Liver (tissue), 9 donors: Measurements from ENCODE around the gene CCSAP. TPM values are rescaled to one million over a fixed set of nuclear protein-coding genes. Genes with fewer than 3 reads are reported as not detected.

Experiments used
- DNase-seq: peaks from one replicate; pipeline ENCODE4 v3.0.0-alpha.2; 2017; ENCODE audit warnings: low spot score
- H3K27ac ChIP-seq, 2 donors: one replicate each; pipeline ENCODE4 v1.7.0; 2013; ENCODE audit warnings: inconsistent platforms in 2 of 2, low read length in 2 of 2, control low read depth in 1 of 2, low read depth in 1 of 2, mild to moderate bottlenecking in 1 of 2
- H3K27me3 ChIP-seq, 4 donors: one replicate each; pipeline versions ENCODE4 v1.6.1 to v1.7.0; 2013; ENCODE audit warnings: low read length in 3 of 4, inconsistent platforms in 1 of 4, mild to moderate bottlenecking in 1 of 4, moderate library complexity in 1 of 4; ENCODE audit not compliant: control insufficient read depth in 4 of 4, insufficient read depth in 4 of 4
- H3K36me3 ChIP-seq, 4 donors: one replicate each; pipeline versions ENCODE4 v1.6.1 to v1.7.0; 2013; ENCODE audit warnings: low read length in 3 of 4, mild to moderate bottlenecking in 3 of 4, low read depth in 1 of 4, moderate library complexity in 1 of 4; ENCODE audit not compliant: control insufficient read depth in 4 of 4, insufficient read depth in 3 of 4
- H3K4me1 ChIP-seq, 4 donors: one replicate each; pipeline versions ENCODE4 v1.6.1 to v1.7.0; 2013; ENCODE audit warnings: low read length in 3 of 4, mild to moderate bottlenecking in 3 of 4, moderate library complexity in 1 of 4; ENCODE audit not compliant: control insufficient read depth in 4 of 4, insufficient read depth in 4 of 4
- H3K4me3 ChIP-seq, 3 donors: one replicate each; pipeline versions ENCODE4 v1.6.1 to v1.7.0; 2013; ENCODE audit warnings: low read length in 3 of 3, control low read depth in 1 of 3, low read depth in 1 of 3, mild to moderate bottlenecking in 1 of 3
- H3K9ac ChIP-seq, 2 donors: one replicate each; pipeline ENCODE4 v1.7.0; 2013; ENCODE audit warnings: low read length in 2 of 2, mild to moderate bottlenecking in 2 of 2, moderate library complexity in 2 of 2, control low read depth in 1 of 2, low read depth in 1 of 2
- H3K9me3 ChIP-seq, 4 donors: one replicate each; pipeline versions ENCODE4 v1.6.1 to v1.7.0; 2013; ENCODE audit warnings: low read length in 3 of 4; ENCODE audit not compliant: control insufficient read depth in 4 of 4
- ATF3 ChIP-seq: IDR thresholded peaks from 2 replicates; pipeline ENCODE4 v1.6.1; 2016; ENCODE audit warnings: antibody characterized with exemption
- EGR1 ChIP-seq, 2 donors: IDR thresholded peaks; 2 replicates each; pipeline ENCODE4 v1.6.1; 2016 to 2018; ENCODE audit warnings: antibody characterized with exemption in 2 of 2, low read depth in 2 of 2
- FOXA1 ChIP-seq: IDR thresholded peaks from 2 replicates; pipeline ENCODE4 v1.6.1; 2016; ENCODE audit warnings: antibody characterized with exemption
- FOXA2 ChIP-seq: IDR thresholded peaks from 2 replicates; pipeline ENCODE4 v1.6.1; 2016; ENCODE audit warnings: antibody characterized with exemption
- GABPA ChIP-seq, 2 donors: IDR thresholded peaks in 1 of 2; conservative IDR thresholded peaks in 1 of 2; 2 replicates each; pipeline ENCODE4 v1.6.1; 2016; ENCODE audit warnings: antibody characterized with exemption in 2 of 2, mild to moderate bottlenecking in 1 of 2, moderate library complexity in 1 of 2
- HNF4A ChIP-seq, 2 donors: conservative IDR thresholded peaks; 2 replicates each; pipeline ENCODE4 v1.6.1; 2016; ENCODE audit warnings: antibody characterized with exemption in 2 of 2, mild to moderate bottlenecking in 2 of 2
- HNF4G ChIP-seq: IDR thresholded peaks from 2 replicates; pipeline ENCODE4 v1.6.1; 2016; ENCODE audit warnings: antibody characterized with exemption
- JUND ChIP-seq, 2 donors: IDR thresholded peaks; 2 replicates each; pipeline ENCODE4 v1.6.1; 2016; ENCODE audit warnings: antibody characterized with exemption in 2 of 2
- NR2F2 ChIP-seq: IDR thresholded peaks from 2 replicates; pipeline ENCODE4 v1.6.1; 2016; ENCODE audit warnings: antibody characterized with exemption
- RAD21 ChIP-seq, 2 donors: IDR thresholded peaks; 2 replicates each; pipeline ENCODE4 v1.6.1; 2016; ENCODE audit warnings: antibody characterized with exemption in 2 of 2, mild to moderate bottlenecking in 2 of 2
- RXRA ChIP-seq, 2 donors: IDR thresholded peaks; 2 replicates each; pipeline ENCODE4 v1.6.1; 2017 to 2018; ENCODE audit warnings: antibody characterized with exemption in 2 of 2, mild to moderate bottlenecking in 1 of 2
- TAF1 ChIP-seq: conservative IDR thresholded peaks from 2 replicates; pipeline ENCODE4 v1.6.1; 2016; ENCODE audit warnings: antibody characterized with exemption, mild to moderate bottlenecking
- YY1 ChIP-seq: IDR thresholded peaks from 2 replicates; pipeline ENCODE4 v1.6.1; 2016; ENCODE audit warnings: antibody characterized with exemption, mild to moderate bottlenecking
- WGBS: extraction: QIAGEN DNeasy Blood & Tissue Kit; methylation state at CpG from one replicate; pipeline ENCODE4 v1.1.7; 2013; 5-methylcytosine and 5-hydroxymethylcytosine counted together
- polyA plus RNA-seq, 2 donors: library from polyadenylated mRNA; stranded (reverse) in 1 of 2; unstranded in 1 of 2; fragments of 200-250 nt in 1 of 2; fragments of >200 nt in 1 of 2; fragmentation: Nextera tagmentation in 1 of 2; extraction: Ambion mirVana in 1 of 2; gene quantifications; one replicate each; pipeline versions ENCODE4 v1.2.1 to v1.2.3, GENCODE V29; 2013 to 2015
- total RNA-seq, 2 donors: library from RNA; depleted of rRNA; stranded (reverse); fragments of >200 nt; gene quantifications; one replicate each; pipeline ENCODE4 v1.2.3, GENCODE V29; 2014
- TF ChIP-seq, protein P1 (sequence below): fragments of 150-350 bp; IDR thresholded peaks from 2 replicates; pipeline ENCODE4 v1.5.1; 2017; ENCODE audit warnings: improper control_type of control experiment, low read depth, low read length; ENCODE audit not compliant: missing input control
- TF ChIP-seq, protein P2 (sequence below): IDR thresholded peaks from 2 replicates; pipeline ENCODE4 v1.6.1; 2016; ENCODE audit warnings: antibody characterized with exemption, mild to moderate bottlenecking
- TF ChIP-seq, protein P3 (sequence below): IDR thresholded peaks from 2 replicates; pipeline ENCODE4 v1.6.1; 2016; ENCODE audit warnings: antibody characterized with exemption
- TF ChIP-seq, protein P4 (sequence below): IDR thresholded peaks from 2 replicates; pipeline ENCODE4 v1.6.1; 2016; ENCODE audit warnings: antibody characterized with exemption
- donor health status: healthy.
- donor health status: healthy.
- donor health status: healthy.
- donor health status: healthy.
- donor health status: healthy.

CCSAP gene
- total and polyA plus RNA-seq, 4 donors: 0.77 to 4.6 (median 1.7) TPM

DNA sequence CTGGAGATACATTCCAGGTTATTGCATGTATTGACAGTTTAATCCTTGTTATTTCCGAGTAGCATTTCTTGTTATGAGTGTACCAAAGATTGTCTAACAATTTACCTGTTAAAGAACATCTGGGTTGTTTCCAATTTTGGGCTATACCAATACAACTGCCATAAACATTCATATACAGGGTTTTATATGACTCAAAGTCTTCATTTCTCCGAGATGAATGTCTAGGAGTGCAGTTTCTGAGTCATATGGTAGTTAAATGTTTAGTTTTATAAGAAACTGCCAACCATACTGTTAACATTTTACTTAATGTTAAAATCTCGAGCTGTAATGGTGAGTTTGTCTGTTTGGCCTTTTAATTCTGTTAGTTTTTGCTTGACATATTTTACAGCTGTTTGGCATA, 61.9 kb downstream of the CCSAP start:
- no peak overlapping the region for H3K27ac ChIP-seq
- H3K27me3 ChIP-seq: no peaks in the 10 kb centered on the region
- no peak overlapping the region for H3K4me3 ChIP-seq
- H3K36me3 ChIP-seq: no peaks in the 10 kb centered on the region
- TF ChIP-seq, protein P1, sequence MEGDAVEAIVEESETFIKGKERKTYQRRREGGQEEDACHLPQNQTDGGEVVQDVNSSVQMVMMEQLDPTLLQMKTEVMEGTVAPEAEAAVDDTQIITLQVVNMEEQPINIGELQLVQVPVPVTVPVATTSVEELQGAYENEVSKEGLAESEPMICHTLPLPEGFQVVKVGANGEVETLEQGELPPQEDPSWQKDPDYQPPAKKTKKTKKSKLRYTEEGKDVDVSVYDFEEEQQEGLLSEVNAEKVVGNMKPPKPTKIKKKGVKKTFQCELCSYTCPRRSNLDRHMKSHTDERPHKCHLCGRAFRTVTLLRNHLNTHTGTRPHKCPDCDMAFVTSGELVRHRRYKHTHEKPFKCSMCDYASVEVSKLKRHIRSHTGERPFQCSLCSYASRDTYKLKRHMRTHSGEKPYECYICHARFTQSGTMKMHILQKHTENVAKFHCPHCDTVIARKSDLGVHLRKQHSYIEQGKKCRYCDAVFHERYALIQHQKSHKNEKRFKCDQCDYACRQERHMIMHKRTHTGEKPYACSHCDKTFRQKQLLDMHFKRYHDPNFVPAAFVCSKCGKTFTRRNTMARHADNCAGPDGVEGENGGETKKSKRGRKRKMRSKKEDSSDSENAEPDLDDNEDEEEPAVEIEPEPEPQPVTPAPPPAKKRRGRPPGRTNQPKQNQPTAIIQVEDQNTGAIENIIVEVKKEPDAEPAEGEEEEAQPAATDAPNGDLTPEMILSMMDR: no peak
- no peak for TF ChIP-seq FOXA2
- no peak for TF ChIP-seq ATF3
- TF ChIP-seq YY1: no peak
- TF ChIP-seq, protein P2, sequence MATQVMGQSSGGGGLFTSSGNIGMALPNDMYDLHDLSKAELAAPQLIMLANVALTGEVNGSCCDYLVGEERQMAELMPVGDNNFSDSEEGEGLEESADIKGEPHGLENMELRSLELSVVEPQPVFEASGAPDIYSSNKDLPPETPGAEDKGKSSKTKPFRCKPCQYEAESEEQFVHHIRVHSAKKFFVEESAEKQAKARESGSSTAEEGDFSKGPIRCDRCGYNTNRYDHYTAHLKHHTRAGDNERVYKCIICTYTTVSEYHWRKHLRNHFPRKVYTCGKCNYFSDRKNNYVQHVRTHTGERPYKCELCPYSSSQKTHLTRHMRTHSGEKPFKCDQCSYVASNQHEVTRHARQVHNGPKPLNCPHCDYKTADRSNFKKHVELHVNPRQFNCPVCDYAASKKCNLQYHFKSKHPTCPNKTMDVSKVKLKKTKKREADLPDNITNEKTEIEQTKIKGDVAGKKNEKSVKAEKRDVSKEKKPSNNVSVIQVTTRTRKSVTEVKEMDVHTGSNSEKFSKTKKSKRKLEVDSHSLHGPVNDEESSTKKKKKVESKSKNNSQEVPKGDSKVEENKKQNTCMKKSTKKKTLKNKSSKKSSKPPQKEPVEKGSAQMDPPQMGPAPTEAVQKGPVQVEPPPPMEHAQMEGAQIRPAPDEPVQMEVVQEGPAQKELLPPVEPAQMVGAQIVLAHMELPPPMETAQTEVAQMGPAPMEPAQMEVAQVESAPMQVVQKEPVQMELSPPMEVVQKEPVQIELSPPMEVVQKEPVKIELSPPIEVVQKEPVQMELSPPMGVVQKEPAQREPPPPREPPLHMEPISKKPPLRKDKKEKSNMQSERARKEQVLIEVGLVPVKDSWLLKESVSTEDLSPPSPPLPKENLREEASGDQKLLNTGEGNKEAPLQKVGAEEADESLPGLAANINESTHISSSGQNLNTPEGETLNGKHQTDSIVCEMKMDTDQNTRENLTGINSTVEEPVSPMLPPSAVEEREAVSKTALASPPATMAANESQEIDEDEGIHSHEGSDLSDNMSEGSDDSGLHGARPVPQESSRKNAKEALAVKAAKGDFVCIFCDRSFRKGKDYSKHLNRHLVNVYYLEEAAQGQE: no peak
- no peak for TF ChIP-seq NR2F2
- no peak for TF ChIP-seq HNF4G
- TF ChIP-seq RXRA (IDR thresholded peaks at IDR 0.05): no peak
- TF ChIP-seq, protein P3, sequence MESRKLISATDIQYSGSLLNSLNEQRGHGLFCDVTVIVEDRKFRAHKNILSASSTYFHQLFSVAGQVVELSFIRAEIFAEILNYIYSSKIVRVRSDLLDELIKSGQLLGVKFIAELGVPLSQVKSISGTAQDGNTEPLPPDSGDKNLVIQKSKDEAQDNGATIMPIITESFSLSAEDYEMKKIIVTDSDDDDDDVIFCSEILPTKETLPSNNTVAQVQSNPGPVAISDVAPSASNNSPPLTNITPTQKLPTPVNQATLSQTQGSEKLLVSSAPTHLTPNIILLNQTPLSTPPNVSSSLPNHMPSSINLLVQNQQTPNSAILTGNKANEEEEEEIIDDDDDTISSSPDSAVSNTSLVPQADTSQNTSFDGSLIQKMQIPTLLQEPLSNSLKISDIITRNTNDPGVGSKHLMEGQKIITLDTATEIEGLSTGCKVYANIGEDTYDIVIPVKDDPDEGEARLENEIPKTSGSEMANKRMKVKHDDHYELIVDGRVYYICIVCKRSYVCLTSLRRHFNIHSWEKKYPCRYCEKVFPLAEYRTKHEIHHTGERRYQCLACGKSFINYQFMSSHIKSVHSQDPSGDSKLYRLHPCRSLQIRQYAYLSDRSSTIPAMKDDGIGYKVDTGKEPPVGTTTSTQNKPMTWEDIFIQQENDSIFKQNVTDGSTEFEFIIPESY: no peak
- no peak for TF ChIP-seq FOXA1
- TF ChIP-seq JUND (IDR thresholded peaks at IDR 0.05): no peak
- no peak for TF ChIP-seq HNF4A (conservative IDR thresholded peaks at IDR 0.05)
- TF ChIP-seq EGR1 (IDR thresholded peaks at IDR 0.05; ENCODE audit: low read depth in 2 of 2): no peak
- no peak for TF ChIP-seq RAD21 (IDR thresholded peaks at IDR 0.05)
- no peak for TF ChIP-seq GABPA (IDR thresholded peaks at IDR 0.05 in 1 of 2, conservative IDR thresholded peaks at IDR 0.05 in 1 of 2)
- TF ChIP-seq TAF1: no peak
- TF ChIP-seq, protein P4, sequence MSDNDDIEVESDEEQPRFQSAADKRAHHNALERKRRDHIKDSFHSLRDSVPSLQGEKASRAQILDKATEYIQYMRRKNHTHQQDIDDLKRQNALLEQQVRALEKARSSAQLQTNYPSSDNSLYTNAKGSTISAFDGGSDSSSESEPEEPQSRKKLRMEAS: no peak
- no peaks in the 10 kb centered on the region for H3K9me3 ChIP-seq
- 79% methylated on average over 3 of the region's 3 CpGs for WGBS
- no peak for DNase-seq
- no peak overlapping the region for H3K9ac ChIP-seq
- H3K4me1 ChIP-seq: peaks cover 0 to 35% (median 22%) of the 10 kb centered on the region in 4 donors
